HG03066 (cell line): ENCODE results near the gene OPN4.

Source experiments
- ATAC-seq: cut with Tn5 transposase; IDR thresholded peaks from one replicate; pipeline ENCODE4 v1.9.1; 2021; ENCODE audit warnings: low read depth; ENCODE audit not compliant: unreplicated experiment

OPN4 gene

GRCh38 chr10:86674912-86675311, 20.6 kb downstream of the OPN4 start:
- ATAC-seq, result no peak

DNA sequence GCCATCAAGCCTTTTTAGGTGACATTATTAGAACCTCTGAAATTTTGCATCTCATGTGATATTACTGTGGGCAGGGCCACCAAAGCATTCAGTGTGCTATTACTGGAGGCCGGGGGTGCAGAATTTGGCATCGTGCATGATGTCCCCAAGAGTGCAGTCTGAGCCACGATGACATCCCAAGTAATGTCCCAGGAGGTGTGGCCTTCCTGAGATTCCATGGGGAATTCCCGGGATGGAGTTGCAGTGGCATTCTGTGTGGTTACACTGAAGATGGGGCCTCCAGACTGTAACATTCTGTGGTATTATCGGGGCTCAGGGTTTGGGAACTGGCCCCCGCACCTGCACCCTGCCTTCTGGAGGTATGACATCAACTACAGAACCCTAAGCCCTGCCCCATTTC, 23.0 kb downstream of the OPN4 start:
- no peak for ATAC-seq

DNA sequence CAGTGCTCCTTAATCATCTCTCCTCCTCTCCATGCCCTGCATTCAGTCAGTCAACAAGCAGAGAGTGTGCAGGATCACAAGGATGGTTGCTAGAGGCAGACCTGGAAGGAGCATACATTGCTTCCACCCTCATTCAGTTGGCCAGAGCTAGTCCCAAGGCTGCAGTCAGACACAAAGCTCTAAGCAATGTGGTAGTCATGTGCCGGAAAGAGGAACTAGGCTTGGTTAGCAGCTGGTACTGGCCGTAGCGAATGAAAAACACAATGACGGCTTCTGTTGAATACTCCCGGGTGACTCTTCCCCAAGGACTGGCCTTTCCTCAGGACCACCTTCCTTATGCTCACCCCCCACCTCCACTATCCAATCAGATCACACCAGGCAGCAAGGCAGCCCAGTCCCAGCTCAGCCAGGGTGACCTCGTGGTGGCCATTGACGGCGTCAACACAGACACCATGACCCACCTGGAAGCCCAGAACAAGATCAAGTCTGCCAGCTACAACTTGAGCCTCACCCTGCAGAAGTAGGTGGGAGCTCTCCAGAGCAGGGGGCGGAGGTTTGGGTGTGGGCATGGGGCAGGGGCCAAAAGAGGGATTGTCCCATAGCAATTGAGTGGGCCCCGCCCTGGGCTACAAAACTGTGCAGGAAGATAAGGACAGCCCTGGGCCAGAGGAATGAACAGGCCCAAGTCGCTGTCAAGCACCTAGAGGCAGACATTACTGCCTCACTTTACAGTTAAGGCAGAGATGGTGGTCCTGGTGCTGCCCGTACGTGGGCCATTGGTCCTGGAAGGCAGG, 24.8 kb downstream of the OPN4 start:
- peak; percentile 58 for ATAC-seq

DNA sequence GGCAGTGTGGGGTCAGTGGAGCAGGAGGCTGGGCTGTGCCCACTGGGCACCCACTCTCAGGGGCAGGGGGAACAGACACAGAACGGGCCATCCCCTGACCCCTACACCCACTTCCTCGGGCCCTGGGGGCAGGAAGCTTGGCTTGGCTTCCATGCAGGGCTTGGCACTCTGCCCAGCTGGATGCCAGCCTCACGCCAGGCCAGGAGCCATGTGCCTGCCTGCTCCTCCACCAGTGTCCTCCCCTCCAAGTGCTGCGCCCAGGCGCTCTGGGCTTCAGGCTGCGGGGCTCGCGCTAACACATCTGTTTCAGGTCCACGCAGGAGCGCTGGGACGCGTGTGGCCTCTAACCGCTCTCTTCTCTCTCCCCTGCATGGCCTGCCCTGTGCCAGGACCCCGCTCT, 26.7 kb downstream of the OPN4 start:
- ATAC-seq, result no peak

- ATAC-seq, result no peak
Measured at GRCh38 chr10:86681722-86682386, 27.5 kb downstream of the OPN4 start.

GRCh38 chr10:86682675-86683074, 28.3 kb downstream of the OPN4 start:
- no peak for ATAC-seq

DNA sequence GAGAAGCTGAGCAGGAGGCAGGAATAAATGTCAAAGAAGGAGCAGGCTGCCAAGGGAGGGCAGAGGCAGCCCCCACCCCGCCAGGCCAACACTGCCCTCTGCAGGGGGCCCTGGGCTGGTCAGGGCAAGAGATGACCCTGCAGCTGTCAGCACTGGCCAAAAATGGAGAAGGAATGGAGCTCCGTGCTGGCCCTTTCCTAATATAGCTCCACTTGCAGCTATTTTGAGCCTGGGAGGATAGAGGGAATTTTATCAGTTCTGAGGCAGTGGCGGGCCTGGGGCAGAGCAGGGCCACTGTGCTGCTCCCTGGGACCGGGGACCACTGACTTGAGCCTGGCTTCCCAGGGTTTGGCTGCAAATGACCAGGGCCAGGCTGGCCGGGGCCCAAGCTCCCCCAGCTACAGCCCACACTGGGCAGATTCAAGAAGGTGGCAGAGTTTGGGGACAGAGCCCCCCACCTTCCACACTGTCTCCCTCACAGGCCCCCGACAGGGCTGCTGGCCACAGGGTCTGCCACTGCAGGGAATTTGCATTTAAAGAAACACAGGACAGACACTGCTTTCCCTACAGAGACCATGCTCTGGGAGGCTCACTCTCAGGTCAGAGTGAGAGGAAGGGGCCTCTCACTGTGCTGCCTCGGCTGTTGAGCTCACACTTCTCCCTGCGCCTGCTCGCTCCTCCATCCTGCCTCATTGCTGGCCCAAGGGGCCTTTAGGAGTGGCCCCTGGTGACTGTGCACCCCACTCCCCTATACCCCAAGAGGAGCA, 30.2 kb downstream of the OPN4 start:
- ATAC-seq, result no peak

GRCh38 chr10:86685416-86685815, 31.1 kb downstream of the OPN4 start:
- ATAC-seq, result no peak

- ATAC-seq, result no peak
Measured at GRCh38 chr10:86685893-86686632, 31.7 kb downstream of the OPN4 start.

DNA sequence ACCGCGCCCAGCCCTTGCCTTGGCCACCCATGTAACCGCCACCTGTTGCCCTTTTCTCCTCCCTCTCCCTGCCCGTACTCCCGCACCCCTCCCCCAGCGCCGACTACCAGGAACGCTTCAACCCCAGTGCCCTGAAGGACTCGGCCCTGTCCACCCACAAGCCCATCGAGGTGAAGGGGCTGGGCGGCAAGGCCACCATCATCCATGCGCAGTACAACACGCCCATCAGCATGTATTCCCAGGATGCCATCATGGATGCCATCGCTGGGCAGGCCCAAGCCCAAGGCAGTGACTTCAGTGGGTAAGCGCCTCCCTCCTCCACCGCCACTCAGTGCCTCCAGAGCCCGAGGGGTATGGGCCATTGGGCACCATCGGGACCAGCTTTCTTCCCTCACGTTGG, 32.6 kb downstream of the OPN4 start:
- ATAC-seq, result no peak

DNA sequence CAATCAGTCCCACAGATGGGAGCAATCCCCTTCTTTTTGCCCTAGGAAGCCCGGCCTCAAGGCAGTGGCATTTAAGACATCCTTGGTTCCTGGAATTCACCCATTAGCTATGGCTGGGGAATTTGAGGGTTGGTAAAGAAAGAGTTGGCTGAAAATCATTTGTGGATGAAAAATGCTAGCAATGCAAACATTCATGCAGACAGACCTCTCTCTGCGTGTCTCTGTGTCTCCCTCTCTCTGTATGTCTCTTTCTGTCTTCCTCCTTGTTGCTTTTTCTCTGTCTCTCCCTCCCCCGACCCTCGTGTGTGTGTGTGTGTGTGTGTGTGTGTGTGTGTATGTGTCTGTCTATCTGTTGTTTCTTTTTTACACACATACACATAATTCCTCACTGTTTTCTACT, 33.4 kb downstream of the OPN4 start:
- no peak for ATAC-seq

GRCh38 chr10:86688398-86688921, 34.1 kb downstream of the OPN4 start:
- ATAC-seq, result peak; percentile 83

DNA sequence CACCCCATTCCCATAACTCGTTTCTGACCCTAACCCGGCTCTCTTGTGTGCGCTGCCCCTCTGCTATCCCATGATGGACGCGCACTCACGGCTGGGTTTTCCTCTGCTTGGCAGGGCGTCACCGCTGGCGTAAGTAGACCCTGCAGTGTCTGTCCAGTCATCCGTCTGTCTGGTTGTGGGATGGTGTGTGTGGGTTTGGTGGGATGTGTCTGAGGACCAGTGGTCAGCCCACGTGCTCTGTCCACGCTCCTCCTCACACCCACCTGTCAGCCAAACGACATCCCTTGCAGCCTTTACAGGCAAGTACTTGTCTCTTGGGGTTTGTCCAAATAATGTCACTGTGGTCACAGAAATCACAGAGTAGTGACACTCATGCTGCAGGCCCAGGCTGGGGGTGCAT, 34.8 kb downstream of the OPN4 start:
- no peak for ATAC-seq

DNA sequence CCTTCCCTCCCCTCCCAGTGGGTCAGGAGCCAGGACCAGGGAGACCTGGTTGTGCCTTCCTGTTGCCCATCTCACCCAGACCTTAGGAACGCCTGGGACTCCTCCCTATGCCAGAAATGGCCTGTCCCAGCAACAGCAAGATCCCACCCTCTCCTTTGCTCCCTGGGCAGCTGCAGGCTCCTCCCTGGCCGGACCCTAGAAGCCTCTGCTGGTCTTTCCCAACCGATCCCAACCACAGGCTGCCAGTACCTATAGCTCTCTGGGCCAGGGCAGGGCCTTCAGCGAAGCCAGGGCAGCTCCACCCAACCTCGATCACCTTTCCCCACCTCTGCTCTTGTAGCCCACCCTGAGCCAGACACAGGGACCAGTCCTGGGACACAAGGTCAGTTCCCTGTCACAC, 35.9 kb downstream of the OPN4 start:
- ATAC-seq, result no peak

DNA sequence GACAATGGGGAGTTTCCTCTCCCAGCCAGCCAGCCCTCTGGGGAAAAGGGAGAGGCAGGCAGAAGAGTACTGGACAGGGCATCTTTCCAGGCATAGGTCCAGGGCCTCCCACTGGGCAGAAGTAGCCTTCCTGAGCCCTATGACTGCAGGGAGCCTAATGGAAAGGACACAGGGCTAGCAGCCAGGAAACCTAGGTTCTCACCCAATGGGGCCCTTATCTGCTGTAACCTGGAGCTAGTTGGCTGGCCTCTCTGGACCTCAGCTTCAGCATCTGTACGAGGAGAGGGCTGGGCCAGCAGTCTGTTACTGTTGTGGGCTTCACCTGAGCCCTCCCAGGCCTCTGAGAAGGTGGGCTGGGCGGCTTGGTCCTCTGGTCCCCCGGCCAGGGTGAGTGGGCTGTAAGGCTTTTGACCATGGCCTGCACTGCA, 36.3 kb downstream of the OPN4 start:
- no peak for ATAC-seq

DNA sequence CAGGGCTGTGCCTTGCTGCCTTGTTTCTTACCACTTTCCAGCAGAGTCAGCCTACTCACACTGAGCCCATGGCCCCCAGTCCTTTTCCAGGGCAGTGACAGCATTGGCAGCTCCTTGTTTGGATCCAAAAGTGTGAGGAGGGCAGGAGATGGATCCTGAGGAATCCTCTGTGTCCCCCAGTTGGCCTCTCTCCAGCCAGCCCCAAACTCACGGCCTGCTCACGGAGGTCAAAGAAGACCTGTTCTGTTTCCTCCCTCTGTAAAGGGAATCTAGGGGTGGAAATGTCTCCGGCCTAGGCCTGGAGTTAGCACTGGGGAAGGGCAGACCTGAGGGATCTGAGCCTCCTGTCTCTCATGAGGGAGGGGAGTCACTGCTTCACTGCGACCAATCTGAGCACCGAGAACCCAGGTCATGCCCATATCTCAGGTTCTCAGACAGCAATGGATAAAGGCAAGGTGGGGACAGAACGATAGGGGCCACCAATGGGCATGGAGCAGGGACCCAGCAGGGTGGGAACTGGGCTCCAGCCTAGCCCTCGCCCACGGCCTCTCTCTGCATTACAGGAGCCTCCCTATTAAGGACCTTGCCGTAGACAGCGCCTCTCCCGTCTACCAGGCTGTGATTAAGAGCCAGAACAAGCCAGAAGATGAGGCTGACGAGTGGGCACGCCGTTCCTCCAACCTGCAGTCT, 37.1 kb downstream of the OPN4 start:
- ATAC-seq, result no peak

DNA sequence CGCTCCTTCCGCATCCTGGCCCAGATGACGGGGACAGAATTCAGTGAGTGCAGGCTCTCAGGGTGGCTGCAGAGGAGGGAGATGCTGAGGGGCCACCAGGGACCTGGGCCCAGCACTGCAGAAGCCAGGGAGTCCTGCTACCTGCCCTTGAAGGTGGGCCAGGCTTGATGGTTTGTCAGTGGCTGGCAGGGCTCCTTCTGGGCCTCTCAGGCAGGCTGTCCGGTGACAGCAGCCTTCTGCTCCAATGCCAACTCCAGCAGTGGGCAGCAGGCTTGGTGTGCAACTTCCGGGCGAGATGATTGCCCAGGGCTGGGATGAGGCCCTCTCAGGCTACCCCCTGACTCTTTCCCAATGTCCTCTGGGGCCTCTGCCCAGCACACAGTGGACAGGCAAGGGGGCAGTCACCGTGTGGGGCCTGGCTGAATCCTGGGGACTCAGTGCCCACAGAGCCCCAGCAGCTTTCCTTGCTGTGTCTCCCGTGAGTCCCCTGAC, 37.7 kb downstream of the OPN4 start:
- ATAC-seq, result no peak

DNA sequence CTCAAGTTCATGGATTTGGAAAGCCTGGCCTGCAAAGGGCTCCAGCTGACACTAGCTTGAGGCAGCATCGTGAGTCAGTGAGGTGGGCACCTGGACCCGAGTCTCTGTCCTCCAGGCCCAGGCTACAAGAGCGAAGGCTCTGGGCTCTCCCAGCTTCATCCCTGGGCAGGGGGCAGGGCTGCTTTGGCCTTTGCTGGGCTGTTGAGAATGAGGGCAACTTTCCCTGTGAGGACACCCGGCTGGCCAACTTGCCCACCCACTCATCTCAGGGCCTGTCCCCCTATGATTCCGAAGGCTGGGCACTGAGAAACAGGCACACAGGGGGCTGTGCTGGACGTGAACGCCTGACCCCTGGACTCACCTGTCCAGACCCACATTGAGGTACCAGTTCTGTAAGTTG, 38.3 kb downstream of the OPN4 start:
- no peak for ATAC-seq

DNA sequence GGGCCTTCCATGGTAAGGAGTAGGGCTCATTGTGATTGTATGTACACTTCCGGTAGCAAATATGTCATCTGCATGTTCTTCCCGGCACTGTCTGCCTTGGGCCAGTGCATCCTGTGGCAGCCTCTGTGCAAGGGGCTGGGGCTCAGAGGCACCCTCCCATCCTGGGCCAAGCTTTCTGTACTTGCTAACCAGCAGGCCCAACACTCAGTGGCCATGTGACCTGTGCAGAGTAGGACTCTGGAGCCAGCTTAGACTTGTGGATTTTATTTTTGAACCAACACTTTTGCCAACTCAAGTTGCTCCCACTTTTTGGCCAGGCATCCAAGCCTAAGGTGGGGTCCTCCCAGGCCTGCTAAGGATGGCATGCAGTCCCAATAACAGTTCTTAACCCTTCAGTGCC, 38.9 kb downstream of the OPN4 start:
- ATAC-seq, result no peak
